Measurements from ENCODE around the gene PGRMC1. TPM values are rescaled to one million over a fixed set of nuclear protein-coding genes. Genes with fewer than 3 reads are reported as not detected.
A peak's percentile ranks its signal among the peaks of the same experiment; 100 is the strongest.

Gene PGRMC1
- total and polyA plus RNA-seq, 9 of the 15 experiments (the other 6 are each of a cell fraction or from before 2014, with no cell fraction given), result 27.4 to 115 (median 90.3) TPM

GRCh38 chrX:119235051-119235511 lies 1.0 kb upstream of the PGRMC1 start (continued):
- TF ChIP-seq RCOR1 (IDR thresholded peaks at IDR 0.05; ENCODE audit: borderline replicate concordance in 1 of 2, low read depth in 2 of 2, low read length in 2 of 2) (no peak), ZNF436 (CRISPR knock-in tag; IDR thresholded peaks at IDR 0.05) (no peak), U2AF1 (optimal IDR thresholded peaks at IDR 0.05; ENCODE audit: low read depth, low read length) (no peak), TAL1 (IDR thresholded peaks at IDR 0.05) (no peak), ZNF282 (CRISPR knock-in tag; IDR thresholded peaks at IDR 0.05) (no peak), CEBPG (CRISPR knock-in tag; IDR thresholded peaks at IDR 0.05) (no peak), CEBPG (tag; conservative IDR thresholded peaks at IDR 0.05 in 1 of 2, IDR thresholded peaks at IDR 0.05 in 1 of 2) (no peak), CAMTA2 (CRISPR knock-in tag; conservative IDR thresholded peaks at IDR 0.05) (no peak), ZC3H4 (CRISPR knock-in tag; IDR thresholded peaks at IDR 0.05; ENCODE audit: borderline replicate concordance) (no peak)

- ATAC-seq (peak; percentile 63), FAIRE-seq (peak; percentile 74), DNase-seq (ENCODE audit: extremely low read depth in 1 of 4, low spot score in 3 of 4) (peak; percentile 24 to 44 (median 37))
- peaks cover 9 to 10% of the 10 kb centered on the region in 2 experiments for H3K4me1 ChIP-seq (replicated peaks in 1 of 2; ENCODE audit: control insufficient read depth in 2 of 2, insufficient read depth in 2 of 2, low read length in 2 of 2)
- no peaks in the 10 kb centered on the region; the same call in none of the 2 replicates for H4K20me1 ChIP-seq (replicated peaks; ENCODE audit: control insufficient read depth, insufficient read depth, low read length)
- intact Hi-C loops (cut with micrococcal nuclease), result no loop called here
- H3K9me3 ChIP-seq (replicated peaks; ENCODE audit: control insufficient read depth, insufficient read depth, low read depth, low read length), result no peaks in the 10 kb centered on the region
- CTCF ChIA-PET (ENCODE audit: low intra/inter-chr PET ratio), result no interaction called here
- POLR2A ChIA-PET, result interaction anchor here (0.5 to 1.9 kb wide), 6 partner anchors 11 to 340 kb away, joined by 3 to 9 read pairs (median 3); no protein-coding TSS in a partner anchor
- peak overlapping the region; percentile 94 for H2AFZ ChIP-seq (ENCODE audit: low read depth, low read length)
- peak overlapping the region; percentile 93 for H3K4me3 ChIP-seq
- H3K79me2 ChIP-seq (ENCODE audit: control insufficient read depth, insufficient read depth, low read length), result peaks cover 46% of the 10 kb centered on the region
- H3K4me2 ChIP-seq (ENCODE audit: insufficient read depth, low read length), result peak overlapping the region; percentile 97
- H3K27ac ChIP-seq (ENCODE audit: extremely low read depth, low read depth, low read length), result peak overlapping the region; percentile 81
- H3K36me3 ChIP-seq (ENCODE audit: control insufficient read depth, insufficient read depth, low read length), result peaks cover 30% of the 10 kb centered on the region; the same call in 2 of the 3 replicates
- TSS peak; percentile 75 for BruUV-seq (replicated peaks)
- H3K9me1 ChIP-seq (ENCODE audit: control insufficient read depth, insufficient read depth, low read length), result peaks cover 3% of the 10 kb centered on the region
- 2% methylated on average over 31 of the region's 58 CpGs for WGBS (ENCODE audit: insufficient coverage, low coverage, missing lambda C conversion rate)
- H3K27me3 ChIP-seq (ENCODE audit: control insufficient read depth in 2 of 2, insufficient read depth in 2 of 2, low read length in 2 of 2), result peaks cover 0 to 4% of the 10 kb centered on the region in 2 experiments; a peak in 2 of 5 replicates
- in situ Hi-C loops (cut with MboI), result no loop called here
- peak overlapping the region; percentile 76 to 91 for H3K9ac ChIP-seq (ENCODE audit: insufficient read depth in 1 of 2, low read depth in 2 of 2, low read length in 2 of 2)
- peak; percentile 14 for TF ChIP-seq PHF20 (IDR thresholded peaks at IDR 0.05; ENCODE audit: partially characterized antibody)
- peak; percentile 54; the same call in 1 of the 2 replicates for TF ChIP-seq ZFX (CRISPR knock-in tag; IDR thresholded peaks at IDR 0.05)
- TF ChIP-seq FOXK2 (conservative IDR thresholded peaks at IDR 0.05 in 1 of 2, IDR thresholded peaks at IDR 0.05 in 1 of 2; ENCODE audit: low read depth in 2 of 2), result 0 out of 4 replicates have a peak, but pooled peaks of 1 of the 2 experiments have one; percentile 28
- no peak for TF ChIP-seq PBX2 (CRISPR knock-in tag; IDR thresholded peaks at IDR 0.05; ENCODE audit: low read depth)
- no peak for TF ChIP-seq PBX2 (tag; conservative IDR thresholded peaks at IDR 0.05; ENCODE audit: low read depth)
- peak; percentile 84; the same call in 1 of the 2 replicates for TF ChIP-seq HDGF (IDR thresholded peaks at IDR 0.05)
- TF ChIP-seq TCFL5 (CRISPR knock-in tag; conservative IDR thresholded peaks at IDR 0.05), result no peak
- TF ChIP-seq PKNOX1 (IDR thresholded peaks at IDR 0.05), result 0 out of 2 replicates have a peak, but pooled peaks have one; percentile 24
Measured at GRCh38 chrX:119236623-119237561, 807 bp downstream of the PGRMC1 start.

All from K562 (cell line).